COLO829 (cell line): ENCODE data around the gene SETDB1.

ENCODE experiments used
- DNase-seq: peaks from one replicate; pipeline ENCODE4 v3.0.0; 2012; ENCODE audit warnings: low spot score

SETDB1 gene

DNA sequence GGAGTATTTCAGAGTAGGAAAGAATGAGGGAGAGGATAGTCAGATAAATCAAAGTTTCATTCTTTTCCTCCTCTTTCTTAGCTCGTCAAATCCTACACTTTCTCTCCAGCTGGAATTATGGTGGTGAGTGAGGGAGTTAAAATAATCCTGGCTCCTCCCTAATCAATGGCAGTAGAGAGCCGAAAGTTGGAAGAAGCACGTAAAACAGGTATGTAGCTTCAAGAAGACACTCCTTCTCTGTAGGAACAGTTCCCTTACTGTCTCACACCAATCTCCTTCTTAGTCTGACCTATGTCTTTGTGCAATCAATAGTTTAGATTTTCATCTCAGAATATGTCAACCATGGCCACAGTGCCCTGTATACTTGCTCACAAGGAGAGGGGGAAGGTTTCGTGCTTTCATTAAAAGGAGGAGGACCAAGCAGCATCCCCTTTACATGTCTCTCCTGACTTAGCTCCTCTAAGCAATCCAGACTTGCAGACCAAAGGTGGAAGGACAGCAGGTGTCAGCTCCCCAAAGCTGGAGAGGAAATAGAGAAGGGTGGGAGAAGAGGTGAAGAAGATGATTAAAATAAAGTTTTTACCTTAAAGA is 79.7 kb downstream of the SETDB1 start:
- DNase-seq: no peak

DNA sequence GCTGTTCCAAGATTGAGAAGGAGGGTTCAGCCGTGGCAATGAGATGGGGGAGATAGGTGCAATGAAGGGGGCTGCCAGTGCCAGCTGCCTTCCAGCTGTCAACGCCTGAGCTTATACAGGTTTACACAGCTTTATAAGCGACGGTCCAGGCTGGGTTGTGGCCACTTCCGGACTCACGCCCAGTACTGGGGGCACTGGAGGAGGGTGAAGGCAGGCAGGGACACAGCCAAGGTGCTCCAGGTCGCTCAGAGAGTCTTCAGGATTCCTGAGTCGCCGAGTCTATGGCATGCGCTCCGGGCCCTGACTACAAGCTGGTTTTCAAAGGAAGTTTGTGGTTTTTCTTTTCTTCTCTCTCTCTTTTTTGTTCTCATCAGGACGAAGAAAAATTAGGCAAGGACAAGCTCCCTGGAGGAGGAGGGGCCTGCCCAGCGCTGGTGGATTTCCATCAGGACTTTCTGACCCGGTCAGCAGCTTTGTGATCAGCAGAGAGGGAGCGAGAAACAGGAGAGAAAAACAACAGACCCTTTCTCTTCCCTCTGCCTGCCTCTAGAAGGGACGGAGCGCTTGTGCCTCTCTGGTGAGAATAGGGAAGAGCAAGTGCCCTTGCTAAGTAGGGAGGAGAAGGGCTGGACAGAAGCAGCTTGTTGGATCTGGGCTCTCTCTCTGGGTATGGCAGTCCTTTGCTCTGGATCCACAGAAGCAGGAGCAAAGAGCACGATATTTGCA is 80.3 kb downstream of the SETDB1 start, which contains the start of gene MINDY1:
MINDY1 (minus strand) TSS at position 576 of the 726 bp plus-strand sequence. CDS start 4,285 bp downstream, outside the sequence.
- DNase-seq: peak; percentile 99

DNA sequence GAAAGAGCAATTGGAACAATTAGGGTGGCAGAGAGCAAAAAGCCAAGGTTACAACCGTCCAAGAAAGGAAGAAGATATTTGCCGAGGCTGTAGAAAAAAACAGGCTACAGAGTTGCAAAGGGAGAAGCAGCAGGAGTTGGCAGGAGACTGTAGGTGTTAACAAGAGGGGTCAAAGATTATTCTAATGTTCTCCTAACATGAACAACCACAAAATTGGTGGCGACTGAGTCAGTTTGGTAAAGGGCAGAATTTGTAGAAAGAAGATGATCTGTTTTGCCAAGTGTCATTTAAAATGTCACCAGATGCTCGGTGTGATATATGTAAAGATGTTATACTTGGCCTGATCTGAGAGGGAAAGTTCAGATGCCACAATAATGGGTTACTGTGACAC is 81.7 kb downstream of the SETDB1 start:
- no peak for DNase-seq

DNA sequence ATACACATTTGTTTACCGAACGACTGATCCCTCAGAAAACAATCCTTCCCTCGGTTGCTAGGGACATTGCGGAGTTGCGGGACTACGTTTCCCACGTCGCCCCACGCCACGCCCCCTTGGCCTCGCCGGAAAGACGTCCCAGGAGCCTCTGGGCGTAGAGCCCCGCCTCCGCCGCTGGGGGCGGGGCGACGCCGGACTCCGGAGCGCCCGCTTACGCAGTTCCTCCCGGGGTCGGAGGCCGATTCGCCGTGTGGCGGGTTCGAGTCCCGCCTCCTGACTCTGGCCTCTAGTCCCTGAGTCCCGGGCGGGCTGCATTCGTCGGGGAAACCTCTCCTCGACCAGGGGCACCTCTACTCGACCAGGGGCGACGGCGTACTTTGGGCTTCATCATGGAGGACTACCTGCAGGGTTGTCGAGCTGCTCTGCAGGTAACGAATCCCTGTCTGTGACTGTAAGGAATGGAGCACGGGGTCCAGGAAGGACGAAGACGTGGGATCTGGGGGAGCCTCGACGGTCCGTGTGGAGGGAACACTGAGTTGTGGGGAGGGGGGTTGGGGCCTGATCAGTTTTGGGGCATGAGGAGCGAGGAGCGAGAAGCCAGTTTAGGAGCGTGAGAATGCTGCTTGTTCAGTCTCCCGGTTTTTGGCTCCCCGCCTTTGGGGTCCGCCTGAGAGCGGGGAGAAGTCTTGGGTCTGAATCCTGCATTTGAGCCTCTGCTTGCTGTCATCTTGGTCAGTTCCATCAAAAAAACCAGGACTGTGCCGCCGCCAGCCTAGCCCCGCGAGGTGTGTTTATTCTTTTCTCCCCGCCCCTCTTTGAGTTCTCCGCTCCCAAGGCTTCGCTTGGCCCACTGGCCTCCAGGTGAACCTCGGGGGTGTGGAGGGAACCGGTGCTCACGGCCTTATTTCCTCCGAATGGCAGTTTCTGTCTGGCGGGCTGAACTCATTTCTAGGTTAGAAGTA is 82.4 kb downstream of the SETDB1 start, which contains the start of gene PRUNE1:
PRUNE1 (plus strand) TSS at position 206 of the 962 bp plus-strand sequence; CDS start at position 390, 184 bp downstream.
- DNase-seq: peak; percentile 100

DNA sequence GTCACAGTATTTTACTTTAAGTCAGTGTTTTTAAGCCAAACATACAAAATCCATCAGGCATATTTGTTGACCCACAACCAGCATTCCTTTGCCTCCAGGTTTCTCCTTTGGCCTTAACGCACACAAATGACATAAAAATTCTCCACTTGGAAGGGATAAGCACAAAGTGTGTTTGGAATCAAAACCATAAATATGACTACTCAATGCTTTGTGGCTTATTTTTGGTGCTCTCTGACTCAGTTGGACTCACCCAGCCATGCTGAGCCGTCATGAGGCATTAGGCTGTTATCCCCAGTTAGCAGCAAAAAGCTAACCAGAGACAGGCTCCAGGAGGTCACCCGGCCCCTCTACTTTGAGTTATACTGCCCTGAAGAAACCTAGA is 83.0 kb downstream of the SETDB1 start:
- no peak for DNase-seq

DNA sequence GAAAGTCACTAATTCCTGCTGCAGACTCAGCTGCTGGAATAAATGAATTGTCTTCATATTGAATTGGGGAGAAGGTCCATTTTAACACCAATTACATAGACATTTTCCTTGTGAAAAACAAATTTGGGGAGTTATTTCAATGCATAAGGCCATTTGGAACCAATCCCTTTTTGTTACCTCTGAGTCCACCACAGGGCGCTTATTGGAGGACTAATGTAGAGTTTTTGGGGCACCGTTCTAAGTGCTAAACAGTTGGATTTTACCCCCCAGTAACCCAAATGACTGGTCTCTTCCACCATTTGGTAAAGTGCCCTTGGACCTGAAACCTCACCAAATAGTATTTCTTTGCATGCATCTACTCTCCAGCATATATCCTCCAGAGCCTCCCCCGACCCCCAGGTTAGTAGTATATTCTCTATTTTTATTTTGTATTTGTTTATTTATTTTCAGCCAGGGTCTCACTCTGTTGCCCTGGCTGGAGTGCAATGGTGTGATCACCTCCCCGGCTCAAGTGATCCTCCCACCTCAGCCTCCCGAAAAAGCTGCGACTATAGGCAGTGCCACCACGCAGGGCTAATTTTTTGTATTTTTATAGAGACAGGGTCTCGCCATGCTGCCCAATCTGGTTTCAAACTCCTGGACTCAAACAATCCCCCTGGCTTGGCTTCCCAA is 83.6 kb downstream of the SETDB1 start:
- no peak for DNase-seq

DNA sequence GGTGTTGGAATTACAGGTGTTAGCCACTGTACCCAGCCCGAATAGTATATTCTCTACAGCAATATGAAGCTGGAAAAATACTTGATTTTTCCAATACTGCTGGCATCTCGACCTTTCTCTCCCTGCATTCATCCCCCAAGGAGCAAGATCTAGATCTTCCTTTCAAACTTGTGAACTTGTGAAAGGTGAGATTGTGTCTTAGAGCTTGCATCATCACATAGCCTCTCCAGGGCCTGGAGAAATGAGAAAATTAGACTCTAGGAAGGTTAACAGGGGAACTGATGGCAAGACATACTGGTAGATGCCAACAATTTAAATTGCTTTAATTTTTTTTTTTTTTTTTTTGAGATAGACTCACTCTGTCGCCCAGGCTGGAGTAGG is 84.2 kb downstream of the SETDB1 start:
- no peak for DNase-seq

DNA sequence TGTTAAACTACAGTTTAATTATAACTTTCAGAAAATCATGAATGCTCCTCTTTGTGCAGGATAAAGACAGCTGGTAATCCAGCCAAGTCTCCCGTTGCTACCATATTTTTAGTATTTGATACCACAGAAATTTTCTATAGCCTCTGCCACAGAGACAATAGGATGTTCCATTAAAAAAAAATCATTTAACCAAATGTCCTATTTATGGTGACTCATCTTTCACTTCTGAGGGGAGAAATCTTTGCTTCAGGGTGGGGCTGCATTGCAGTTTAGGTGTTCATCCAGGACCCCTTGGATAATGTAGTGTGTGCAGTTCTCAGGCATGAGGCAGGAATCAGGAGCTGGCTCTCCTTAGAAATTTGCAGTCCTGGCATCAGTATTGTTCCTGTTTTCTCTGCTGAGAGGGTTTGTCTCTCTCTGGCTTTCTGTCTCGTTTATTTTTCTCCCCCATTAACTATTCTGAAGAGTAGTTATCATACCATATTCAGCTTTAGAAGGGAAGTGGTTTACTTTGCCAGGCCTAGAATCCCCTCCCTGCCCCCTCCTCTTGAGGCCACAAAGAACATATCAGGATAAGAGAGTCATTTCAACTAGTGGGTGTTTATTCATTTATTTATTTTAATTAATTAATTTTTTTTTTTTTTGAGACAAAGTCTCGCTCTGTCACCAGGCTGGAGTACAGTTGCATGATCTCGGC is 85.1 kb downstream of the SETDB1 start:
- peak; percentile 59 for DNase-seq

DNA sequence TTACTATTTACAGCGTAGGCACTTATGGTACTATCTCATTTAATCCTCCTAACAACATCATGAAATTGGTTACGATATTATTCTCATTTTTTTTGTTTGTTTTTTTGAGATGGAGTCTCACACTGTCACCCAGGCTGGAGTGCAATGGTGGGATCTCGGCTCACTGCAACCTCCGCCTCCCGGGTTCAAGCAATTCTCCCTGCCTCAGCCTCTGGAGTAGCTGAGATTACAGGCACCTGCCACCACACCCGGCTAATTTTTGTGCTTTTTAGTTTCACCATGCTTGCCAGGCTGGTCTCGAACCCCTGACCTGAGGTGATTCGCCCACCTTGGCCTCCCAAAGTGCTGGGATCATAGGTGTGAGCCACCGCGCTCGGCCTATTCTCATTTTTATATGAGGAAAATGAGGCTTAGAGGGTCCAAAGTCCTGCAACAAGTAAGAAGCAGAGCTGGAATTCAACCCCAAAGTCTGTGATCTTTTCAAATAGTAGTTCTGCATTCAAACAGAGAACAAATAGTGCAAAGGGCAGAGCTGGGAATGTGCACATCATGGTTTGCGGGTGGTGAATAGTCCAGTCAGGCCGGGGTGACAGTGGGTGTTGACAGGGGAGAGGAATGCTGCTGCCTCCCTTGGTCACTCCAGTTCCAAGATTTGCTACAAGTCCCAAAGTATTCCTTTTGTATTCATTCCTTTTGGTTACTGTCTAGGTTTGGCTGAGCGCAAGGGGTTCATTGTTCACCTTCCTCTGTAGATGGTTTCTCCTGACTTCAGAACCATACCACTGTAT is 86.7 kb downstream of the SETDB1 start:
- no peak for DNase-seq

DNA sequence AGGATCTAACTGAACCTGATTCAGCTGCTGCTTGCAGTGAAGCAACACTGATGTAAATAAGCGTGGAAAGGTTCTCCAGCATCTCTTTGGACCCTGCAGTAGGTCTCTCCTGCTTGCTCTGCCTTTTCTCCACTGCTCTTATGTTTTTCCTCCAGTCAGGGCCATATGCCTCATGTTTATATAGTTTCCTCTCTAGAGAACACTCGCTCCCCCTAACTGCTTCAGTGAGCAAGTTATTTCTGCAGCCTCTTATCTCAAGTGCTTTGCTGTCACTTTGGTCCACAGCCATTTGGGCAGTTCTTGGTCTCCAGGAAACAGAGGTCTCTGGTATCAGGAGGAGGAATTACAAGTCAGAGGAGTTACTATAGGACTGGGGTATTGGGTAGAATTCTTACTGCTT is 87.4 kb downstream of the SETDB1 start:
- no peak for DNase-seq
